Measurements from ENCODE around the gene CACNA1C.

The CACNA1C gene

GRCh38 chr12:2046957-2047356, 5.8 kb upstream of the CACNA1C start:
- TF ChIP-seq JUND (IDR thresholded peaks at IDR 0.05; ENCODE audit: low read depth), result no peak

GRCh38 chr12:2047752-2048151, 5.0 kb upstream of the CACNA1C start:
- in situ Hi-C loops (cut with HindIII; ENCODE audit: low pct_unique_long_range_greater_than_20kb, low sequenced_read_pairs), result no loop called here
- TF ChIP-seq JUND (IDR thresholded peaks at IDR 0.05; ENCODE audit: low read depth), result no peak
- DNase-seq (ENCODE audit: low read depth in 1 of 2, low spot score in 1 of 2), result no peak

More at GRCh38 chr12:2046957-2047356, 5.8 kb upstream of the CACNA1C start:
- DNase-seq (ENCODE audit: low read depth in 1 of 2, low spot score in 1 of 2), result no peak
- in situ Hi-C loops (cut with HindIII; ENCODE audit: low pct_unique_long_range_greater_than_20kb, low sequenced_read_pairs), result no loop called here

- in situ Hi-C loops (cut with HindIII; ENCODE audit: low pct_unique_long_range_greater_than_20kb, low sequenced_read_pairs), result no loop called here
- no peak for DNase-seq (ENCODE audit: low read depth in 1 of 2, low spot score in 1 of 2)
- no peak for TF ChIP-seq JUND (IDR thresholded peaks at IDR 0.05; ENCODE audit: low read depth)
These were observed 2.9 kb upstream of the CACNA1C start for GRCh38 chr12:2049604-2050540.

- no peak for TF ChIP-seq JUND (IDR thresholded peaks at IDR 0.05; ENCODE audit: low read depth)
- in situ Hi-C loops (cut with HindIII; ENCODE audit: low pct_unique_long_range_greater_than_20kb, low sequenced_read_pairs), result no loop called here
- no peak for DNase-seq (ENCODE audit: low read depth in 1 of 2, low spot score in 1 of 2)
These were observed 826 bp upstream of the CACNA1C start for GRCh38 chr12:2051700-2052621.

GRCh38 chr12:2053691-2054090, 904 bp downstream of the CACNA1C start:
- DNase-seq (ENCODE audit: low read depth in 1 of 2, low spot score in 1 of 2), result no peak
- TF ChIP-seq JUND (IDR thresholded peaks at IDR 0.05; ENCODE audit: low read depth), result no peak
- in situ Hi-C loops (cut with HindIII; ENCODE audit: low pct_unique_long_range_greater_than_20kb, low sequenced_read_pairs), result no loop called here

GRCh38 chr12:2054091-2055018, 1.6 kb downstream of the CACNA1C start:
- DNase-seq (ENCODE audit: low read depth in 1 of 2, low spot score in 1 of 2), result no peak
- in situ Hi-C loops (cut with HindIII; ENCODE audit: low pct_unique_long_range_greater_than_20kb, low sequenced_read_pairs), result no loop called here
- no peak for TF ChIP-seq JUND (IDR thresholded peaks at IDR 0.05; ENCODE audit: low read depth)

- no peak for TF ChIP-seq JUND (IDR thresholded peaks at IDR 0.05; ENCODE audit: low read depth)
- peak in 1 of 2 experiments; percentile 67 for DNase-seq (ENCODE audit: low read depth in 1 of 2, low spot score in 1 of 2)
- in situ Hi-C loops (cut with HindIII; ENCODE audit: low pct_unique_long_range_greater_than_20kb, low sequenced_read_pairs), result no loop called here
These were observed 4.4 kb downstream of the CACNA1C start for GRCh38 chr12:2057041-2057794.

- no peak for TF ChIP-seq JUND (IDR thresholded peaks at IDR 0.05; ENCODE audit: low read depth)
- no peak for DNase-seq (ENCODE audit: low read depth in 1 of 2, low spot score in 1 of 2)
- in situ Hi-C loops (cut with HindIII; ENCODE audit: low pct_unique_long_range_greater_than_20kb, low sequenced_read_pairs), result no loop called here
These were observed 5.1 kb downstream of the CACNA1C start for GRCh38 chr12:2057795-2058408.

GRCh38 chr12:2058837-2059236, 6.0 kb downstream of the CACNA1C start:
- TF ChIP-seq JUND (IDR thresholded peaks at IDR 0.05; ENCODE audit: low read depth), result no peak
- DNase-seq (ENCODE audit: low read depth in 1 of 2, low spot score in 1 of 2), result no peak
- in situ Hi-C loops (cut with HindIII; ENCODE audit: low pct_unique_long_range_greater_than_20kb, low sequenced_read_pairs), result no loop called here

GRCh38 chr12:2061402-2061801, 8.6 kb downstream of the CACNA1C start:
- no peak for TF ChIP-seq JUND (IDR thresholded peaks at IDR 0.05; ENCODE audit: low read depth)
- in situ Hi-C loops (cut with HindIII; ENCODE audit: low pct_unique_long_range_greater_than_20kb, low sequenced_read_pairs), result no loop called here
- no peak for DNase-seq (ENCODE audit: low read depth in 1 of 2, low spot score in 1 of 2)

- TF ChIP-seq JUND (IDR thresholded peaks at IDR 0.05; ENCODE audit: low read depth), result no peak
- peak in 1 of 2 experiments; percentile 44 for DNase-seq (ENCODE audit: low read depth in 1 of 2, low spot score in 1 of 2)
- in situ Hi-C loops (cut with HindIII; ENCODE audit: low pct_unique_long_range_greater_than_20kb, low sequenced_read_pairs), result no loop called here
These were observed 11.3 kb downstream of the CACNA1C start for GRCh38 chr12:2064071-2064507.
